ENCODE results near the gene AKT3.

Gene AKT3

DNA sequence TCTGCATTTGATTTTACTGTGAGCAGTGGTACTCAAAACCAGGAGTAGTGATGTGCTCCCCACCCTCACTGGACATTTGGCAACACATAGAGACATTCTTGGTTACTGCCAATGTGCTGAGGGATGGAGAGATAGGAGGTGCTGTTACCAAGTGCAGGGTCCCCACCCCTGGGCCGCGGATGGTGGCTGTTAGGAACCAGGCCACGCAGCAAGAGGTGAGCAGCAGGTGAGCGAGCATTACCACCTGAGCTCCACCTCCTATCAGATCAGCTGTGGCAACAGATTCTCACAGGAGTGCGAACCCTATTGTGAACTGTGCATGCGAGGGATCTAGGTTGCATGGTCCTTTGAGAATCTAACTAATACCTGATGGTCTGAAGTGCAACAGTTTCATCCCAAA, 95.7 kb downstream of the AKT3 start:
- no peak for TF ChIP-seq ZFX (IDR thresholded peaks at IDR 0.05)
- TF ChIP-seq, protein P1, sequence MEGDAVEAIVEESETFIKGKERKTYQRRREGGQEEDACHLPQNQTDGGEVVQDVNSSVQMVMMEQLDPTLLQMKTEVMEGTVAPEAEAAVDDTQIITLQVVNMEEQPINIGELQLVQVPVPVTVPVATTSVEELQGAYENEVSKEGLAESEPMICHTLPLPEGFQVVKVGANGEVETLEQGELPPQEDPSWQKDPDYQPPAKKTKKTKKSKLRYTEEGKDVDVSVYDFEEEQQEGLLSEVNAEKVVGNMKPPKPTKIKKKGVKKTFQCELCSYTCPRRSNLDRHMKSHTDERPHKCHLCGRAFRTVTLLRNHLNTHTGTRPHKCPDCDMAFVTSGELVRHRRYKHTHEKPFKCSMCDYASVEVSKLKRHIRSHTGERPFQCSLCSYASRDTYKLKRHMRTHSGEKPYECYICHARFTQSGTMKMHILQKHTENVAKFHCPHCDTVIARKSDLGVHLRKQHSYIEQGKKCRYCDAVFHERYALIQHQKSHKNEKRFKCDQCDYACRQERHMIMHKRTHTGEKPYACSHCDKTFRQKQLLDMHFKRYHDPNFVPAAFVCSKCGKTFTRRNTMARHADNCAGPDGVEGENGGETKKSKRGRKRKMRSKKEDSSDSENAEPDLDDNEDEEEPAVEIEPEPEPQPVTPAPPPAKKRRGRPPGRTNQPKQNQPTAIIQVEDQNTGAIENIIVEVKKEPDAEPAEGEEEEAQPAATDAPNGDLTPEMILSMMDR (conservative IDR thresholded peaks at IDR 0.05), result no peak
- H3K27ac ChIP-seq, result no peak overlapping the region

GRCh38 chr1:243751506-243751905, 98.5 kb downstream of the AKT3 start:
- H3K27ac ChIP-seq, result no peak overlapping the region
- TF ChIP-seq, protein P1 (conservative IDR thresholded peaks at IDR 0.05), result no peak
- TF ChIP-seq ZFX (IDR thresholded peaks at IDR 0.05), result no peak

DNA sequence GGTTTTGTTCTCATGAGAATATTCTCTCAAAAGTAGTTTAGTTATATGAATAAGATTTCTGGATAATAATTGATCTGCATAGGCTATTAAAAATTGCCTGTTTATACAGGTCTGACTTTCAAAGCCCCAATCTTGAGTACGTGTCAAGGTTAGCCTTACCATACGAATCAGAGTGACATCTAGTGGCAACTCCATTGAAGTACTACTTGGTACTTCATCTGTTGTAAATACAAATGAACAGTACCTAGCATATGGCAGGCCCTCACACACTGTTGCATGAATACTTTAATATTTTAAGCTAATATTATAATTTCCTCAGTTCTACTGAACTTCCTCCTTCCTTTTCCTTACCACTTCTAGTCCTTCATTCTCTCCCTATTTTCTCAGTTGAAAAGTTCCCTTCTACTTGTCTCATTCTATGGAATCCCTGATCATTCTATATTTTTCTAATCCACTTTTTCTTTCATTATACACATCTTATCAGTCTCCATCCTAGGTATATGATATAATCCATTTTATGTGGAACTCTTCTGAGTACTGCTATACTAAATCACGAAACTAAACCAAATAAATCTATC, 101.2 kb downstream of the AKT3 start:
- TF ChIP-seq, protein P1 (conservative IDR thresholded peaks at IDR 0.05), result peak; percentile 86
- TF ChIP-seq ZFX (IDR thresholded peaks at IDR 0.05), result no peak
- no peak overlapping the region for H3K27ac ChIP-seq

GRCh38 chr1:243748227-243748626, 101.8 kb downstream of the AKT3 start:
- H3K27ac ChIP-seq, result no peak overlapping the region
- TF ChIP-seq, protein P1 (conservative IDR thresholded peaks at IDR 0.05), result no peak
- TF ChIP-seq ZFX (IDR thresholded peaks at IDR 0.05), result no peak

- TF ChIP-seq ZFX (IDR thresholded peaks at IDR 0.05), result no peak
- TF ChIP-seq, protein P1 (conservative IDR thresholded peaks at IDR 0.05), result no peak
- H3K27ac ChIP-seq, result no peak overlapping the region
Measured at GRCh38 chr1:243746751-243747150, 103.3 kb downstream of the AKT3 start.

DNA sequence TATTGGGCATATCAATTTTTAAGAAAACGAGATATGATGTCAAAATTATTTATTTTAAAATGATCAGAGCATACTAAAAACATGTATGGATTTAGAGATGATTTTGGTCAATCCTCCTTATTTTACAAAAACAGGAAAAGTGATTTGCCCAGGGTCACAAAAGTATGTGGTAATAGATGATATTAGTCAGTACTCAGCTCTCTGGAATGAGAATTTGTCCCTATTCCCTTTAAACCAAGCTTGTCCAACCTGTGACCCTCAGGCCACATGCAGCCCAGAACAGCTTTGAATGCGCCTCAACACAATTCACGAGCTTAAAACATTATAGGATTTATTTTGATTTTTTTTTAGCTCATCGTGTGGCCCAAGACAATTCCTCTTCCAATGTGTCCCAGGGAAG, 104.7 kb downstream of the AKT3 start:
- TF ChIP-seq, protein P1 (conservative IDR thresholded peaks at IDR 0.05), result no peak
- TF ChIP-seq ZFX (IDR thresholded peaks at IDR 0.05), result no peak
- H3K27ac ChIP-seq, result no peak overlapping the region

DNA sequence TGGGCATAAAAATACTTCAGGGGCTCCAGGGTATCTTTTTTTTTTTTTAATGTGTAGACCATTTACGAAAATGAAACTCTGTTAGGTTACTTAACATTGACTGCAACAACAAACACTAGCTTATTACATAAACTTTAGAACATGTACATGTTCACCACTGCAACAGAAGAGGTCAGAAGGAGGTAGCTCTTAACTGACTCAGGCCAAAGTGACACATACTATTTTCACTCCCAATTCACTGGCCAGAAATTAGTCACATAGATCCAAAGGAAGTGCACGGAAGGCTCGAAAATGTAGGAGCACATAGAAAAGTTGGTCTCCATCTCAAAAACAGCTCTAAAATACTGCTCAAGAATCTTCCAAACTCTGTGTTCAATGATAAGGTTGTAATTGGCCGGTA, 107.2 kb downstream of the AKT3 start:
- no peak overlapping the region for H3K27ac ChIP-seq
- no peak for TF ChIP-seq ZFX (IDR thresholded peaks at IDR 0.05)
- TF ChIP-seq, protein P1 (conservative IDR thresholded peaks at IDR 0.05), result no peak

Measured in C4-2B (cell line).